HG03558 (cell line): ENCODE measurements around the gene ZBTB39.
A peak's percentile ranks its signal among the peaks of the same experiment; 100 is the strongest.

Experiments
- ATAC-seq: cut with Tn5 transposase; IDR thresholded peaks from one replicate; pipeline ENCODE4 v1.9.1; 2021; ENCODE audit warnings: moderate number of reproducible peaks; ENCODE audit not compliant: unreplicated experiment; ENCODE audit errors: extremely low read depth

Gene ZBTB39

DNA sequence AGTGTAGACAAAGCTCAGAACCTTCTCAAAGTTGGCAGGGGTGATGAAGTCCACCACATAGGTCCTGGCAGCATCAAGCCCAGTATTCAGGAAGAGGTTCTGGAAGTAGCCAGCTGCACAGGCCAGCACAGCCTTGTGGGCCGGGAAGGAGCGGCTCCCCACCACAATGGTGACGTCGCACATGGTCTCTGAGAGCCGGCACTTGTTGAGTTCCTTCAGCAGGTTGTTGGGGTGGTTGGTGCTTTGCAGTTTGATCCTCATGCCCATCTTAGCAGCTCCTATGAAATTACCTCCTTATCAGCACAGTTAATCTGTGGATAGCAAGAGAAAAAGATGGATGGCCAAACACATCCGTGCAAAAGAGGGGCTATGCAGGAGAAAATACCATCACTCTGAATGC, 1.7 kb downstream of the ZBTB39 start:
- no peak for ATAC-seq

GRCh38 chr12:57003395-57003794, 3.0 kb downstream of the ZBTB39 start:
- ATAC-seq = no peak

- no peak for ATAC-seq
Measured at GRCh38 chr12:57001448-57001906, 4.9 kb downstream of the ZBTB39 start.

- no peak for ATAC-seq
Measured at GRCh38 chr12:57000393-57000792, 6.0 kb downstream of the ZBTB39 start.

DNA sequence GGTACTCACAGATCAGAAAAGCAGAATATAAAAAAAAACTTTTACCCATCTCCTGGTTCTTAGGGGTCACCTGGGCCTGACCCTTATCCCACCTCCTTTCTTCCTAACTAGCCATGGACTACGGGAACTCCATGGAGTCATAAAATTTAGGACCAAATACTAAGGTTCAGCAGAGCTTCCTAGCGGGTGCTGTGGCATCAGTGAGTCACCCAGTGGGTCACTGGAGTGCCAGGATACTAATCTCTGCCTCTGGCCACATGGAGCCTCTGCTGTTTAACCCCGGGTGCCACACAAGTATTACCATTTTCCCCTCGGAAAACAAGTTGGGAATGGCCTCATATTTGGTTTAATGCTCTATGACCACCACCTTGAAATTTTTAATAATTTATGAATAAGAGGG, 6.9 kb downstream of the ZBTB39 start:
- ATAC-seq = no peak

DNA sequence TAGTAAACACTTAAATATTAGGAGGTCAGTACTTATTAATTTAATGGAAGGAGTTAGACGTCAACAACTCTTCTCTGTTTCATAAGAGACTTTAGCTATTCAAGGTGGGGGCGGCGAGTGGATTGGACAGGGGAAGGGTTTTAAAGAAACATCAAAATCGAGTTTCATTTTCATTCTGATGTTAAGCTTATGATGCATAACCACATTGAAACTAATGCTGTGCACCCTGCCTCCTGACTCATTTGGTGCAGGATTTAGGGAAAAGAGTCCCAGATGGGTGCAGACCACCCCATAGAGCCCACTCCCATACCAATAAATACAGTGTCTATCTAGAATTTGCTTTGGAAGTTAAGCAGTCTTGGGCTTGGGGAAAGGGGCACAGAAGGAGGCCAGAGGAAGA, 7.4 kb downstream of the ZBTB39 start:
- ATAC-seq = peak; percentile 51

DNA sequence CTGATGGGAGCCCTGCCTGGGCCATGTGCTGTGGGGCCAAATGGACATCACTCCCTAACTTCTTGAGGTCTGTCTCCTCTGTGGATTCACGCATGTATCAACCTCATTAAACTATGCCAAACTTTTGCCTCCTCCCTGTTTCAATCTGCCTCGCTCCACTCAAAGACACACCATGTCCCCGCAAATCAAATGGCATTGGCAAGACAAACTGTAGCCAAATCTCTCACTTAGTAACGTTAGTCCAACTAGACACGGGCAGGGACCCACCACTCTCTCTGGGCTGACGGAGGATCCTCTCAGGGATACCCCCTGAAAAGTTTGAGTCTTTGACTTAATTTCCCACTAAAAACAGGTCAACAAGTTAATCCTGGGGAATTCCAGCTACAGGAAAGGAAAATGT, 8.0 kb downstream of the ZBTB39 start:
- no peak for ATAC-seq

DNA sequence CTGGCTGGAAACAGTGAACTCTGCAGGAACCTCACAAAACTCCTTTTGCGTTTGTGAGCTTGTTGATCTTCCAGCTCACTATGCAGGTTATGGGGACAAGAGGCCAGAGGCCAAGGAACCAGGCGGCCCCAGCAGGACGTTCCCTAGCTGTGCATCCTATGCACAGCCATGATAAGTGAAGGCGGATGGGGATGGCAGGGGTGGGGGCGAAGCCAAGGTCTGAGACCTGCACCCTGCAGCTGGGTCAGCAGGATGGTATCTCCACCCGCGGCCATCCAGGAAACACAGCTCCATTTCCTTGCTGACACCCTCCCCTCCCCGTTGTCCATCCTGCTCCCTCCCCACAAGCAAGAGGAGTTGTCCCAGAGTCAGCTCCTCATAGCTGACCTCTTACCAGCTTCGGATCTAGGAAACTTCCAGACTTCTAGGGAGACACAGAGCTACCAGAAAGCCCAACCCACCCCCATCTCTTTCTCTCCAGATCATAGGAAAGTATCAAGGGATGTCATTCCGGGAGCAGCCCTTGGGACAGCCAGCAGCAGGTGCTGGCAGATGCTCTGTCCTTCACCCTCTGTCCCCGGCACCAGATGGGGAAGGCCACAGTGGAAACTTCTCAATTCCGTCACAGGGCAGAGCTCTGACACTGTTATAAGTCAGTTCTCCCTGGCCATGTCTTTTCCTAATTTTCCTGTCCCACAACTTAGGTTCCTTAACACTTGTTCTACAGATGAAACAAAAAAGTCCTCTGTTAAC, 9.4 kb downstream of the ZBTB39 start:
- no peak for ATAC-seq

DNA sequence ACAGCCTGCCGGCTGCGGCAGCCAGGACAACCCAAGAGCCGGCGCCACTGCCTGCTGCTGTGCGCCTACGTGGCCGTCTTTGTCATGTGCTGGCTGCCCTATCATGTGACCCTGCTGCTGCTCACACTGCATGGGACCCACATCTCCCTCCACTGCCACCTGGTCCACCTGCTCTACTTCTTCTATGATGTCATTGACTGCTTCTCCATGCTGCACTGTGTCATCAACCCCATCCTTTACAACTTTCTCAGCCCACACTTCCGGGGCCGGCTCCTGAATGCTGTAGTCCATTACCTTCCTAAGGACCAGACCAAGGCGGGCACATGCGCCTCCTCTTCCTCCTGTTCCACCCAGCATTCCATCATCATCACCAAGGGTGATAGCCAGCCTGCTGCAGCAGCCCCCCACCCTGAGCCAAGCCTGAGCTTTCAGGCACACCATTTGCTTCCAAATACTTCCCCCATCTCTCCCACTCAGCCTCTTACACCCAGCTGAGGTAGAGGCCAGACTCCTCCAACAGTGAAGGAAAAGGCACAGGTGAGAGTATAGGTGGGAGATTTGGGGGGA, 10.3 kb downstream of the ZBTB39 start:
- ATAC-seq = no peak

DNA sequence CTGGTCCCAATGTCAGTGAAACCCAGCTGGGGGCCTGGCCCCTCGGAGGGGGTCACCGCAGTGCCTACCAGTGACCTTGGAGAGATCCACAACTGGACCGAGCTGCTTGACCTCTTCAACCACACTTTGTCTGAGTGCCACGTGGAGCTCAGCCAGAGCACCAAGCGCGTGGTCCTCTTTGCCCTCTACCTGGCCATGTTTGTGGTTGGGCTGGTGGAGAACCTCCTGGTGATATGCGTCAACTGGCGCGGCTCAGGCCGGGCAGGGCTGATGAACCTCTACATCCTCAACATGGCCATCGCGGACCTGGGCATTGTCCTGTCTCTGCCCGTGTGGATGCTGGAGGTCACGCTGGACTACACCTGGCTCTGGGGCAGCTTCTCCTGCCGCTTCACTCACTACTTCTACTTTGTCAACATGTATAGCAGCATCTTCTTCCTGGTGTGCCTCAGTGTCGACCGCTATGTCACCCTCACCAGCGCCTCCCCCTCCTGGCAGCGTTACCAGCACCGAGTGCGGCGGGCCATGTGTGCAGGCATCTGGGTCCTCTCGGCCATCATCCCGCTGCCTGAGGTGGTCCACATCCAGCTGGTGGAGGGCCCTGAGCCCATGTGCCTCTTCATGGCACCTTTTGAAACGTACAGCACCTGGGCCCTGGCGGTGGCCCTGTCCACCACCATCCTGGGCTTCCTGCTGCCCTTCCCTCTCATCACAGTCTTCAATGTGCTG, 11.0 kb downstream of the ZBTB39 start:
- ATAC-seq = no peak

- no peak for ATAC-seq
Measured at GRCh38 chr12:56994231-56994746, 12.1 kb downstream of the ZBTB39 start.

DNA sequence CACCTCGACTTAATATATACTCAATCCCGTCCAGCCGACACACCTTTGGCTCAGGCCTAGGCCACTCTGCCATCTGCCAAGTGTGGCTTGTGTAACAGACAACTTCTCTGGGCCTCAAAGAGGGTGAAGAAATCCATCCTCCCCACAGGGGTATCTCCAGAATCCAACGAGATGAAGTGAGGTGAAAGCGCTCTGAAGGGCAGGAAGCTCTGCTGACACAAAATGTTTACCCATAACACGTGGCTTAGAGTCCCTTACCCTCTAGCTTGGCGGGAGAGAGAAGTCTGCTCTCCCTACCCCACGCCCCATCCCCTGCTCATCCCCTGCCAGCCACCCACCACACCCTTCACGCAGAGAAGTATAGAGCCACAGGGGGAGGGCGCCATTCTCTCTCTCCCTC, 13.0 kb downstream of the ZBTB39 start:
- no peak for ATAC-seq

DNA sequence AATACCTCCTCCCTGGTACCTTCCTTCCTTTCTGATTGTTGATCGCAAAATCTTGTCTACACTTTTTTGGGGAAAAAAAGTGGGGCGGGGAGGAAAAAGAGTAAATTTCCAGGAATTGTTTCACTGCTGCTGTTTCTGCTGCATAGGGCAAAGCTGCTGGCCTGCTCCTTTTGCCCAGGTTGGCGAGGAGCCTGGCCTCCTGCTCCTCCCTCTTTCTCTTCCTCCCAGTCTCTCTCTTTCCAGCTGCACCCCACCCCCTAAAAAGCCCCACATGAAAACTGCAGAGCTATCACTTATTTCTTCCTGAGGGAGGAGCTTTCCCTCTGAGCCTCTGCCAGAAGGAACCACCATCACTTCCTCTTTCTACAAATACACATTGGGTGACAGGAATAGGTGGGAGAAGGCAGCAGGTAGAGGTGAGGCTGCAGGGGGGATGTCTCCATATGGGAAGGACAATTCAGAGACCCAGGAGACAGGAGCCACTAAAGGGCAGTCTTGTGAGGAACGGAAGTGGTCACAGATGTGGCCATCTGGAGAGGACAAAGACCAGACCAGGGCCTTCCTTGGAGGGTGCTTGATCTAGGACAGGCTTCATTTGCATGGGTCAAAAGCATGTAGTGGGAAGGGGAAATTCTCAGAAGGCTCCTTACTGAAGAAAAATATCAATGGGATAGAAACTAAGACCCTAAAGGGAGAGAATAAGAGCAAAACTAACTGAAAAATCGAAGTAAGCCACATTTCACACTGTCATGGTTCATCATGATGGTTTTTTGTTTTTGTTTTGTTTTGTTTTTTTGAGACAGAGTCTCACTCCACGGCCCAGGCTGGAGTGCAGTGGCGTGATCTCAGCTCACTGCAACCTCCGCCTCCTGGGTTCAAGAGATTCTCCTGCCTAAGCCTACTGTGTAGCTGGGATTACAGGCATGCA, 14.8 kb downstream of the ZBTB39 start:
- ATAC-seq = no peak

DNA sequence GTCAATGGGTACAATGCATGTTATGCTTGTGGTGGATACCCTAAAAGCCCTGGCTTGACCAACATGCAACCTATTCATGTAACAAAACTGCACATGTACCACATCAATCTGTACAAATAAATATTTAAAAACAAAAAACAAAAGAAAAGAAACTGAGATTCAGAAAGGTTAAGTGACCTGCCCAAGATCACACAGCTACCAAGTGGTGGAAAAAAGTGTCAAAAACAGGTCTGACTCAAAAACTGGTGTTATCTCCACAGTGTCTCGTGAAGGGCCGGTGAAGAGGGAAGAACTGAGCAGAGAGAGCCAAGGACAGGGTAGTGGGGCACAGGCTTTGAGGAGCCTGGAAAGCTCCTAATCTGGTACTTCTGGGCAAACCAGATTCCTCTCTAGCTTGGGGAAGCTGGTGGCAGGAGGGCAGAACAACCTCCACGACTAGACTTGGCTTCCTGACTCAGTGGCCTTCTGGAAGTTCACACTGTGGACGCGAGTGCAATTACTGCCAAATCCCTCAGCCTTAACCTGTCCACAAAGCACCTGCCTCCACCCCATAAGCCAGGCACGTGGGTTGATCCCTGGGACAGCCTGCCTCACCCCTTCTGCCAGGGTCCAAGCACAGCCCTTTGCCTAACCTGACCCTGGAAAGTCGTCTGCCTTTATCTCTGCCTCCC, 15.6 kb downstream of the ZBTB39 start:
- no peak for ATAC-seq

DNA sequence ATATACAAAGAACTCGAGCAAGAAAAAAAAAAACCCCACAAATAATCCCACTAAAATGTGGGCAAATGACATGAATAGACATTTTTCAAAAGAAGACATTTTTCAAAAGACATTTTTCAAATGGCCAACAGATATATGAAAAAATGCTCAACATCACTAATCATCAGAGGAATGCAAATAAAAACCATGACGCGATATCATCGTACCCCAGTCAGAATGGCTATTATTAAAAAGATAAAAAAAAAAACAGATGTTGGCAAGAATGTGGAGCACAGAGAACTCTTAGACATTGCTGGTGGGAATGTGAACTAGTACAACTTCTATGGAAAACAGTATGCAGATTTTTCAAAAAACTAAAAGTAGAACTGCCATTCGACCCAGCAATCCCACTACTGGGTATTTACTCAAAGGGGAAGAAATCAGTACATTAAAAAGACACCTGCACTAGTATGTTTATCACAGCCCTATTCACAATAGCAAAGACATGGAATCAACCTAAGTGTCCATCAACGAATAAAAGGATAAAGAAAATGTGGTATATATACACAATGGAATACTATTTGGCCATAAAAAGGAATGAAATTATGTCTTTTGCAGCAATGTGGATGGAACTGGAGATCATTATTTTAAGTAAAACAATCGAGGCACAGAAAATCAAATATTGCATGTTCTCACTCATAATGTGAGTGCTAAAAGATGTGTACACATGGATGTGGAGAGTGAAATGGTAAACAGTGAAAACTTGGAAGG, 16.3 kb downstream of the ZBTB39 start:
- ATAC-seq = no peak

DNA sequence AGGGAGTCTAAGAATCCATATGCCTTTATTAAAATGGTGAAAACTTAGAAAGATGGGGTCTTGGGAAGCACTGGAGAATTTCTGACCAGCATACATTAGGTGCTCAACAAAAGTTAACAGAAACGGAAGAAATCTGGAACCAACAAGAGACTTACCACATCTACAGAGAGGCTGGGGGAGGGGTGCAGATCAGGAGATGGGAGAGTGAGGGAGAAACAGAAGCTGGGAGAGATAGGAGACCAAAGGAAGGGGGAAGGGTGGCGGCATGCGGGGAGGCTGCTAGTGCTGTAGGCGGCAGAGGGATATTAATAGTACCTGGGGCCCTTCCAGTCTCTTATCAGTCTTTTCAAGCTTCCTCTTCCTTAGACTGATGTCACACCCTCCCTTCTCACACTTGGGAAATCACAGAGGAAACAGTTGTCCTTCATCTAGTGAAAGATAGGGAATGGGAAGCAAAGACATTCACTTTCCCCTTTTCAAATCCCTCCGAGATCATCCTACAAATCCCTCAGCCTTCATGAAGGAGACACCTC, 18.1 kb downstream of the ZBTB39 start:
- no peak for ATAC-seq

DNA sequence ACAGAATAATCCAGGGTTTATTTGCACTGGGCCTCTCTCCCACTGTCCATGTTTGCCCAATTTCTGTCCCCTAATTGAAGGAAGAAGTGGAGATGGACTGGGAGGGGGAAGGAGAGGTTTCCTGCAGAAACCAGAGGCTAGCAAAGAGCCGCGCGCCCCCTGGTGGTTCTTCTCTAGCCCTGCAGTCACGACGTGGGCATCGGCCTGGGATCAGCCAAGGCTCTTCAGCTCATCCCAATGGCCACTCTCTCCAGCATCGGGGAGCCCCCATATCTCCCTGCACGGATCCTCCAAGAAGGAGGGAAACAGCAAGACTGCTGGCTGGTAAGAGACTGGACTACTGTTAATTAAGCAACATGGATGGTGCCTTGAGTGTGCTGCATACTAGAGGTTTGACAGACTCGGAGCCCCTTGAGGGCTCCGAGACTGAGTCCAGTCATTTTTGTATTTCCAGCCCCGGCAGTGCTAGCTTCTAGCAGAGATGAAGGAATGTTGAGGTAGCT, 18.7 kb downstream of the ZBTB39 start:
- no peak for ATAC-seq

- ATAC-seq = no peak
Measured at GRCh38 chr12:56987011-56987410, 19.3 kb downstream of the ZBTB39 start.
